HEK293 (cell line): Measurements from ENCODE around the gene BRWD1.
A peak's percentile ranks its signal among the peaks of the same experiment; 100 is the strongest.

ENCODE experiments used
- ATF2 ChIP-seq: fragments of 450-650 bp; formaldehyde crosslinking; IDR thresholded peaks from 2 replicates; pipeline ENCODE4 v1.5.1; 2016; ENCODE audit warnings: missing biosample characterization, missing genetic modification characterization, low read depth
- CTCF ChIP-seq: fragments of 450-650 bp; formaldehyde crosslinking; IDR thresholded peaks from 2 replicates; pipeline ENCODE4 v1.5.1; 2016; ENCODE audit warnings: missing biosample characterization, missing genetic modification characterization
- GLIS1 ChIP-seq: fragments of 450-650 bp; formaldehyde crosslinking; IDR thresholded peaks from 2 replicates; pipeline ENCODE4 v1.5.1; 2016; ENCODE audit warnings: missing biosample characterization, missing genetic modification characterization
- KLF10 ChIP-seq: fragments of 450-650 bp; IDR thresholded peaks from 2 replicates; pipeline ENCODE4 v1.5.1; 2018; ENCODE audit warnings: missing biosample characterization, mild to moderate bottlenecking, missing genetic modification characterization
- PRDM1 ChIP-seq: fragments of 450-650 bp; formaldehyde crosslinking; IDR thresholded peaks from 2 replicates; pipeline ENCODE4; 2016; ENCODE audit warnings: missing biosample characterization, missing genetic modification characterization
- ZFP69B ChIP-seq: fragments of 450-650 bp; formaldehyde crosslinking; IDR thresholded peaks from 2 replicates; pipeline ENCODE4 v1.5.1; 2016; ENCODE audit warnings: missing biosample characterization, missing genetic modification characterization
- ZNF114 ChIP-seq: fragments of 450-650 bp; formaldehyde crosslinking; IDR thresholded peaks from 2 replicates; pipeline ENCODE4 v1.5.0; 2017; ENCODE audit warnings: missing biosample characterization, missing genetic modification characterization
- ZNF121 ChIP-seq: fragments of 450-650 bp; formaldehyde crosslinking; IDR thresholded peaks from 2 replicates; pipeline ENCODE4 v1.5.1; 2016; ENCODE audit warnings: missing biosample characterization, missing genetic modification characterization
- ZNF211 ChIP-seq: fragments of 450-650 bp; formaldehyde crosslinking; IDR thresholded peaks from 2 replicates; pipeline ENCODE4 v1.5.1; 2016; ENCODE audit warnings: low read depth, missing biosample characterization, missing genetic modification characterization
- ZNF23 ChIP-seq: fragments of 450-650 bp; formaldehyde crosslinking; IDR thresholded peaks from 2 replicates; pipeline ENCODE4 v1.5.1; 2016; ENCODE audit warnings: missing biosample characterization, missing genetic modification characterization, borderline replicate concordance
- ZNF274 ChIP-seq, 2 experiments: fragments of 200-500 bp in 1 of 2; fragments of 450-650 bp in 1 of 2; sonication (Bioruptor generic) in 1 of 2; formaldehyde crosslinking in 1 of 2; IDR thresholded peaks; 2 replicates each; pipeline versions ENCODE4 v1.5.1 to v1.6.1; 2014 to 2016; ENCODE audit warnings: borderline replicate concordance in 1 of 2, inconsistent platforms in 1 of 2, low read length in 1 of 2, missing biosample characterization in 1 of 2, missing genetic modification characterization in 1 of 2
- ZNF366 ChIP-seq: fragments of 450-650 bp; formaldehyde crosslinking; conservative IDR thresholded peaks from 2 replicates; pipeline ENCODE4 v1.5.1; 2016; ENCODE audit warnings: missing biosample characterization, missing genetic modification characterization
- ZNF433 ChIP-seq: fragments of 450-650 bp; formaldehyde crosslinking; IDR thresholded peaks from 2 replicates; pipeline ENCODE4 v1.5.1; 2016; ENCODE audit warnings: missing biosample characterization, missing genetic modification characterization, low read depth
- ZNF449 ChIP-seq: fragments of 450-650 bp; formaldehyde crosslinking; IDR thresholded peaks from 2 replicates; pipeline ENCODE4 v1.5.1; 2017; ENCODE audit warnings: missing biosample characterization, mild to moderate bottlenecking, missing genetic modification characterization, moderate library complexity
- ZNF518A ChIP-seq: fragments of 450-650 bp; formaldehyde crosslinking; conservative IDR thresholded peaks from 2 replicates; pipeline ENCODE4 v1.5.1; 2016; ENCODE audit warnings: low read depth, missing biosample characterization, missing genetic modification characterization
- ZNF555 ChIP-seq: fragments of 450-650 bp; formaldehyde crosslinking; conservative IDR thresholded peaks from 2 replicates; pipeline ENCODE4 v1.5.1; 2017; ENCODE audit warnings: missing biosample characterization, mild to moderate bottlenecking, missing genetic modification characterization, inconsistent platforms
- ZNF560 ChIP-seq: fragments of 450-650 bp; formaldehyde crosslinking; IDR thresholded peaks from 2 replicates; pipeline ENCODE4 v1.5.1; 2017; ENCODE audit warnings: missing biosample characterization, missing genetic modification characterization, borderline replicate concordance
- ZNF610 ChIP-seq: fragments of 450-650 bp; formaldehyde crosslinking; IDR thresholded peaks from 2 replicates; pipeline ENCODE4 v1.5.1; 2016; ENCODE audit warnings: missing biosample characterization, missing genetic modification characterization, borderline replicate concordance
- ZNF624 ChIP-seq: fragments of 450-650 bp; formaldehyde crosslinking; IDR thresholded peaks from 2 replicates; pipeline ENCODE4 v1.5.1; 2017; ENCODE audit warnings: missing biosample characterization, missing genetic modification characterization
- ZNF629 ChIP-seq: fragments of 450-650 bp; formaldehyde crosslinking; IDR thresholded peaks from 2 replicates; pipeline ENCODE4 v1.5.1; 2017; ENCODE audit warnings: missing biosample characterization, missing genetic modification characterization
- ZNF658 ChIP-seq: fragments of 450-650 bp; formaldehyde crosslinking; IDR thresholded peaks from 2 replicates; pipeline ENCODE4; 2016; ENCODE audit warnings: missing biosample characterization, missing genetic modification characterization
- ZNF664 ChIP-seq: fragments of 450-650 bp; formaldehyde crosslinking; IDR thresholded peaks from 2 replicates; pipeline ENCODE4 v1.5.1; 2016; ENCODE audit warnings: missing biosample characterization, missing genetic modification characterization
- ZNF704 ChIP-seq: fragments of 450-650 bp; formaldehyde crosslinking; IDR thresholded peaks from 2 replicates; pipeline ENCODE4 v1.5.1; 2016; ENCODE audit warnings: missing biosample characterization, missing genetic modification characterization
- ZNF776 ChIP-seq: fragments of 450-650 bp; formaldehyde crosslinking; IDR thresholded peaks from 2 replicates; pipeline ENCODE4 v1.5.0; 2017; ENCODE audit warnings: missing biosample characterization, missing genetic modification characterization, borderline replicate concordance
- TF ChIP-seq, protein P1 (sequence below): fragments of 450-650 bp; formaldehyde crosslinking; IDR thresholded peaks from 2 replicates; pipeline ENCODE4 v1.5.1; 2016; ENCODE audit warnings: missing biosample characterization, missing genetic modification characterization
- TF ChIP-seq, protein P2 (sequence below): fragments of 450-650 bp; formaldehyde crosslinking; IDR thresholded peaks from 2 replicates; pipeline ENCODE4 v1.5.1; 2017; ENCODE audit warnings: missing biosample characterization, missing genetic modification characterization

The BRWD1 gene

GRCh38 chr21:39346671-39347331, 33.4 kb upstream of the BRWD1 start (continued):
- TF ChIP-seq ZNF121, result no peak
- no peak for TF ChIP-seq ZFP69B (tag by site-specific recombination)
- no peak for TF ChIP-seq ZNF23 (tag by site-specific recombination)
- no peak for TF ChIP-seq ZNF211 (tag by site-specific recombination)
- no peak for TF ChIP-seq ZNF449 (tag by site-specific recombination)
- TF ChIP-seq ZNF658, result no peak
- TF ChIP-seq, protein P1, sequence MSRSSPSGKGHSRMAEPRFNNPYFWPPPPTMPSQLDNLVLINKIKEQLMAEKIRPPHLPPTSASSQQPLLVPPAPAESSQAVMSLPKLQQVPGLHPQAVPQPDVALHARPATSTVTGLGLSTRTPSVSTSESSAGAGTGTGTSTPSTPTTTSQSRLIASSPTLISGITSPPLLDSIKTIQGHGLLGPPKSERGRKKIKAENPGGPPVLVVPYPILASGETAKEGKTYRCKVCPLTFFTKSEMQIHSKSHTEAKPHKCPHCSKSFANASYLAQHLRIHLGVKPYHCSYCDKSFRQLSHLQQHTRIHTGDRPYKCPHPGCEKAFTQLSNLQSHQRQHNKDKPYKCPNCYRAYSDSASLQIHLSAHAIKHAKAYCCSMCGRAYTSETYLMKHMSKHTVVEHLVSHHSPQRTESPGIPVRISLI, result no peak
- TF ChIP-seq ZNF433, result no peak
- TF ChIP-seq CTCF (tag by site-specific recombination), result no peak
- TF ChIP-seq ZNF560 (tag by site-specific recombination), result no peak
- no peak for TF ChIP-seq KLF10
- no peak for TF ChIP-seq ZNF555
- TF ChIP-seq ZNF664 (tag by site-specific recombination), result no peak
- TF ChIP-seq ZNF629, result no peak
- no peak for TF ChIP-seq ZNF624 (tag by site-specific recombination)
- TF ChIP-seq GLIS1 (tag by site-specific recombination), result no peak
- TF ChIP-seq ZNF776, result no peak
- TF ChIP-seq PRDM1, result 0 out of 2 replicates have a peak, but pooled peaks have one; percentile 45
- TF ChIP-seq, protein P2, sequence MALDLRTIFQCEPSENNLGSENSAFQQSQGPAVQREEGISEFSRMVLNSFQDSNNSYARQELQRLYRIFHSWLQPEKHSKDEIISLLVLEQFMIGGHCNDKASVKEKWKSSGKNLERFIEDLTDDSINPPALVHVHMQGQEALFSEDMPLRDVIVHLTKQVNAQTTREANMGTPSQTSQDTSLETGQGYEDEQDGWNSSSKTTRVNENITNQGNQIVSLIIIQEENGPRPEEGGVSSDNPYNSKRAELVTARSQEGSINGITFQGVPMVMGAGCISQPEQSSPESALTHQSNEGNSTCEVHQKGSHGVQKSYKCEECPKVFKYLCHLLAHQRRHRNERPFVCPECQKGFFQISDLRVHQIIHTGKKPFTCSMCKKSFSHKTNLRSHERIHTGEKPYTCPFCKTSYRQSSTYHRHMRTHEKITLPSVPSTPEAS (tag by site-specific recombination), result peak; percentile 39; the same call in 1 of the 2 replicates
- TF ChIP-seq ZNF518A (tag by site-specific recombination), result no peak
- TF ChIP-seq ZNF610 (tag by site-specific recombination), result no peak
- TF ChIP-seq ZNF704, result no peak
- TF ChIP-seq ATF2 (tag by site-specific recombination), result no peak
- no peak for TF ChIP-seq ZNF114
- no peak for TF ChIP-seq ZNF274 (IDR thresholded peaks at IDR 0.05; ENCODE audit: low read length)
- TF ChIP-seq ZNF274 (tag by site-specific recombination; IDR thresholded peaks at IDR 0.05; ENCODE audit: borderline replicate concordance), result no peak
- TF ChIP-seq ZNF366 (tag by site-specific recombination), result peak; percentile 51; the same call in 1 of the 2 replicates
